ENCODE data around the gene STRA6. TPM values are rescaled to one million over a fixed set of nuclear protein-coding genes. Genes with fewer than 3 reads are reported as not detected.

Gene STRA6
- total RNA-seq, 4 donors from 2014 or later: not detected

GRCh38 chr15:74201710-74202420 is 722 bp downstream of the STRA6 start:
- intact Hi-C loops (cut with DNase I): no loop called here
- WGBS, 2 donors: 60 to 61% methylated on average over 7 of the region's 7 CpGs
- Histone ChIP-seq H3K9me3 (no peaks in the 10 kb centered on the region), H3K4me3 (replicated peaks in 1 of 3) (no peak overlapping the region), H3K4me1 (peaks cover 16 to 69% of the 10 kb centered on the region in 2 donors), H3K36me3 (no peaks in the 10 kb centered on the region), H3K27me3 (no peaks in the 10 kb centered on the region), H3K27ac (no peak overlapping the region)
- TF ChIP-seq POLR2A (IDR thresholded peaks at IDR 0.05): no peak
- DNase-seq: no peak

- peak overlapping the region in 1 of 3 donors; percentile 26 for H3K27ac ChIP-seq
- intact Hi-C loops (cut with DNase I): no loop called here
- no peaks in the 10 kb centered on the region for H3K36me3 ChIP-seq
- no peaks in the 10 kb centered on the region for H3K27me3 ChIP-seq
- no peak overlapping the region for H3K4me3 ChIP-seq (replicated peaks in 1 of 3)
- H3K9me3 ChIP-seq: no peaks in the 10 kb centered on the region
- no peak for DNase-seq
- H3K4me1 ChIP-seq: peaks cover 7 to 69% of the 10 kb centered on the region in 2 donors
- TF ChIP-seq, protein P1, sequence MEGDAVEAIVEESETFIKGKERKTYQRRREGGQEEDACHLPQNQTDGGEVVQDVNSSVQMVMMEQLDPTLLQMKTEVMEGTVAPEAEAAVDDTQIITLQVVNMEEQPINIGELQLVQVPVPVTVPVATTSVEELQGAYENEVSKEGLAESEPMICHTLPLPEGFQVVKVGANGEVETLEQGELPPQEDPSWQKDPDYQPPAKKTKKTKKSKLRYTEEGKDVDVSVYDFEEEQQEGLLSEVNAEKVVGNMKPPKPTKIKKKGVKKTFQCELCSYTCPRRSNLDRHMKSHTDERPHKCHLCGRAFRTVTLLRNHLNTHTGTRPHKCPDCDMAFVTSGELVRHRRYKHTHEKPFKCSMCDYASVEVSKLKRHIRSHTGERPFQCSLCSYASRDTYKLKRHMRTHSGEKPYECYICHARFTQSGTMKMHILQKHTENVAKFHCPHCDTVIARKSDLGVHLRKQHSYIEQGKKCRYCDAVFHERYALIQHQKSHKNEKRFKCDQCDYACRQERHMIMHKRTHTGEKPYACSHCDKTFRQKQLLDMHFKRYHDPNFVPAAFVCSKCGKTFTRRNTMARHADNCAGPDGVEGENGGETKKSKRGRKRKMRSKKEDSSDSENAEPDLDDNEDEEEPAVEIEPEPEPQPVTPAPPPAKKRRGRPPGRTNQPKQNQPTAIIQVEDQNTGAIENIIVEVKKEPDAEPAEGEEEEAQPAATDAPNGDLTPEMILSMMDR (IDR thresholded peaks at IDR 0.05): no peak
- TF ChIP-seq POLR2A (IDR thresholded peaks at IDR 0.05): no peak
- WGBS, 2 donors: 62 to 78% methylated on average over 7 of the region's 8 CpGs
Measured at GRCh38 chr15:74200871-74201419, 1.6 kb downstream of the STRA6 start.

- no peak for TF ChIP-seq POLR2A (IDR thresholded peaks at IDR 0.05)
- TF ChIP-seq, protein P1 (IDR thresholded peaks at IDR 0.05): no peak
- Histone ChIP-seq H3K4me1 (peaks cover 5 to 65% of the 10 kb centered on the region in 2 donors), H3K9me3 (no peaks in the 10 kb centered on the region), H3K36me3 (no peaks in the 10 kb centered on the region), H3K27ac (peak overlapping the region in 1 of 3 donors; percentile 26), H3K4me3 (replicated peaks in 1 of 3) (no peak overlapping the region), H3K27me3 (no peaks in the 10 kb centered on the region)
- peak; percentile 26 to 33 for DNase-seq
- WGBS, 2 donors: 57 to 89% methylated on average over 1 of the region's 1 CpG
- intact Hi-C loops (cut with DNase I): no loop called here
Measured at GRCh38 chr15:74200412-74200815, 2.2 kb downstream of the STRA6 start.

DNA sequence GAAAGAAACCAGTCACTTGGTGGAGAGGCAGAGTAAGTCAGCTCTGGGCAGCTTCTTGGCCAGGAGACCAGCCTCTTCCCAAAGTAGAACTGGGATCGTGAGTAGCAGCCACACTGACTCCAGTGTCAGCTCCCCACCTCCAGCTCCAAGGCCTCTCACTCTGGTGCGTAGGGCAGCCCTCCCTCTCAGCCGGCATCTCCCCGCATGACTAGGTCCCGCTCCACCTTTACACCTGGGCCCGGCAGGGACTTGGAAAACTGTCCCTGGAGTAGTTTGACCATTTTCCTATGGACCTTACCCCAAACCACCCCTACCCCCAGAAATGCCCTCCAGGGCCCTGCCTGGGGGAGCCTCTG is 3.3 kb downstream of the STRA6 start:
- Histone ChIP-seq H3K27ac (no peak overlapping the region), H3K4me3 (replicated peaks in 1 of 3) (no peak overlapping the region), H3K9me3 (no peaks in the 10 kb centered on the region), H3K27me3 (no peaks in the 10 kb centered on the region), H3K36me3 (no peaks in the 10 kb centered on the region), H3K4me1 (peaks cover 5 to 56% of the 10 kb centered on the region in 2 donors)
- DNase-seq: peak; percentile 42 to 52
- TF ChIP-seq, protein P1 (IDR thresholded peaks at IDR 0.05): no peak
- TF ChIP-seq POLR2A (IDR thresholded peaks at IDR 0.05): no peak
- intact Hi-C loops (cut with DNase I): no loop called here
- WGBS, 2 donors: 44 to 52% methylated on average over 6 of the region's 6 CpGs

GRCh38 chr15:74197176-74197965 is 5.2 kb downstream of the STRA6 start:
- no peak for DNase-seq
- no peak overlapping the region for H3K4me3 ChIP-seq (replicated peaks in 1 of 3)
- intact Hi-C loops (cut with DNase I): no loop called here
- no peaks in the 10 kb centered on the region for H3K36me3 ChIP-seq
- 94 to 100% methylated on average over 2 to 3 of the region's 9 CpGs for WGBS, 2 donors
- no peaks in the 10 kb centered on the region for H3K9me3 ChIP-seq
- peaks cover 5 to 64% of the 10 kb centered on the region in 2 donors for H3K4me1 ChIP-seq
- no peak overlapping the region for H3K27ac ChIP-seq
- no peaks in the 10 kb centered on the region for H3K27me3 ChIP-seq
- TF ChIP-seq POLR2A (IDR thresholded peaks at IDR 0.05): no peak
- TF ChIP-seq, protein P1 (IDR thresholded peaks at IDR 0.05): no peak

All from thyroid gland (tissue), 4 donors.